ENCODE data around the gene RLN3.
"Not testable (repeated sequence)": the region's sequence is repeated elsewhere in the genome, so short reads cannot be mapped to it uniquely, and the experiment has no call there.

Gene RLN3

DNA sequence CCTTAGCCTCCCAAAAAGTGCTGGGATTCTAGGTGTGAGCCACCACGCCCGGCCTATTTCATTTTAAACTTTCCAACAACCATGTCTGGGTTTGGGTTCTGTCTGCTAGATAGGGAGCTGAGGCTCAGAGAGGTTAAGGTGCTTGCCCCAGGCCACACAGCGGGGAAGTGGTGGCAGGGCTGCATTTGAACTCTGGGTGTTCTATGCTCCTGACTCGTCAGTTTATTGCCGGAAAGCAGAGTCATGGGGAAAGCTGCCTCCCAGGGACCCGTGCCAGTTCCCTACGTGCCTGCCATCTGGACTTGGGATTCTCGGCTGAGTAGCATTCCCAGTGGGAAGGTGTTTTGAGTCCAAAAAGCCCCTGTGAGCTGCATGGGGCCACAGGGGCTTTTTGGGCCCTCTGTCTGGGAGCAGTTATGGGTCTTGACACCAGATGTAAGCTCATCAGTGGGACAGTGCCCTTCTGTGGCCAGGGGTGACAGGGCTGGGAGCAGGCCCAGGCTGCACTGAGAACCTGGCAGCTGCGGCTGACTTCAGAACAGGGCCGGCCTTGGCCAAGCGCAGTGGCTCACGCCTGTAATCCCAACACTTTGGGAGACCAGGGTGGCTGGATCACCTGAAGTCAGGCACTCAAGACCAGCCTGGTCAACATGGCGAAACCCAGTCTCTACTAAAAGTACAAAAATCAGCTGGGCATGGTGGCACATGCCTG is 32.8 kb upstream of the RLN3 start:
- no peak for DNase-seq (ENCODE audit: low read depth)

DNA sequence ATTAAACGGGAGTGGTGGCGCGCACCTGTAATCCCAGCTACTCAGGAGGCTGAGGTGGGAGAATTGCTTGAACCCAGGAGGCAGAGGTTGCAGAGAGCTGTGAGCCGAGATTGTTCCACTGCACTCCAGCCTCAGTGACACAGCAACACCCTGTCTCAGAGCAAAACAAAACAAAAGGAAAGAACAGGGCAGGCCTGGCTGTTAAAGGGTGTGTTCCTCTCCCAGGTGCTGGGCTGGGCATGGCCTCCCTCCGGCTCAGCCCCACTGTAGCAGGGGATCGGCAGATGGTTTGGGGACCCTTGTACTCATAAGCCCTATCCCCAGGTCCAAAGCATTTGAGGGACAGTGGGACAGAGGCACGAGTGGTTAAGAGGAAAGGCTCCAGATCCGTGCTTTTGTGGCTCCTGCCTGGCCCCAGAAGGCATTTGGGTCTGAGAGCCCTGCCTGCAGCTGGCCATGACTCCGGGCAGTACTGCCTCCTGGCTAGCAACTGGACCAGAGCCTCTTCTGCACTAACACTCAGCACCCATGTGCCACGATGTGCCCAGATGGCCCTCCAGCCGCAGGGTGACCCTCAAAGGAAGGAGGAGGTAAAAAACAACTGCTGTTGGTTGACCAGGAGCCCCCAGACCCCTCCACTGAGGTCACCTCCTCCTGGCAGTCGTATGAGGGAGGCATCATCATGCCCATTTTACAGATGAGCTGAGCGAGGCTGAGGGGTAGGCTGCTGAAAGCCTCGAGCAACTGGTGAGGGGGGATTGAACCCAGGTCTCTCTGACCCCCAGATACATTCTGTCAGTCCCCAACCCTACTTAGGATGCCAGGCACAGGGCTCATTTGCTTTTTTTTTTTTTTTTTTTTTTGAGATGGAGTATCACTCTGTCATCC is 31.8 kb upstream of the RLN3 start:
- no peak for DNase-seq (ENCODE audit: low read depth)

DNA sequence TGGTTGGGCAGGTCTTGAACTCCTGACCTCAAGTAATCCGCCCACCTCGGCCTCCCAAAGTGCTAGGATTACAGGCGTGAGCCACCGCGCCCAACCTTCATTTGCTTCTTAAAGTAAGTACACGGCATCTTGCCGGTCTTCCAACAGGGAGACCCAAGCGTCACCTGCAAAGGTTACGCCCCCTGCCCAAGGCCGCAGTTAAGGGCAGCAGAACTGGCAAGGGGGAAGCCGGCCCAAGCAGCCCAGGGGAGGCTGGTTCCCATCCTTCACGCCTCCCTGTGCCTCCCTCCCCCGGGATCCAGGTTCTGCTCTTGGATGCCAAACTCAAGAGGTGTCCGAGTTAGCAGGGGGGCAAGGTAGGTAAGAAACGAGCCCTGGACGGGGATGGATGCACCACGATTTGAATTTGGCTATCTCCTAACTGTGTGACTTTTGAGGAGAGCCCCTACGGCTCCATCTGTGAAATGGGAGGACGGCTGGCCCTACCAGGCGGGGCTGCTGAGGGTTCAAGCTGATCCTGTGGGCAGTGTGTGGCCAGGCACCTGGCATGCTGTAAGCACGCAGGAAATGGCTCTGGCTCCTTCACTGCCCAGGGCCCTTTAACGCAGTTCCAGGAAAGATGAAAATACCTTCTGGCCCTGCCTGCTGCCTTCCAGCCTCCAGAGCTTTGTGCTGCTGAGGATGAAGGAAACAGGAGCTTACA is 30.9 kb upstream of the RLN3 start:
- no peak for DNase-seq (ENCODE audit: low read depth)

- DNase-seq (ENCODE audit: low read depth) = no peak
Measured at GRCh38 chr19:13997631-13997962, 30.4 kb upstream of the RLN3 start.

GRCh38 chr19:13998426-13998825 is 29.5 kb upstream of the RLN3 start:
- no peak for DNase-seq (ENCODE audit: low read depth)

- no peak for DNase-seq (ENCODE audit: low read depth)
Measured at GRCh38 chr19:13999085-13999484, 28.9 kb upstream of the RLN3 start.

GRCh38 chr19:14000691-14001375 is 27.1 kb upstream of the RLN3 start:
- DNase-seq (ENCODE audit: low read depth) = no peak

DNA sequence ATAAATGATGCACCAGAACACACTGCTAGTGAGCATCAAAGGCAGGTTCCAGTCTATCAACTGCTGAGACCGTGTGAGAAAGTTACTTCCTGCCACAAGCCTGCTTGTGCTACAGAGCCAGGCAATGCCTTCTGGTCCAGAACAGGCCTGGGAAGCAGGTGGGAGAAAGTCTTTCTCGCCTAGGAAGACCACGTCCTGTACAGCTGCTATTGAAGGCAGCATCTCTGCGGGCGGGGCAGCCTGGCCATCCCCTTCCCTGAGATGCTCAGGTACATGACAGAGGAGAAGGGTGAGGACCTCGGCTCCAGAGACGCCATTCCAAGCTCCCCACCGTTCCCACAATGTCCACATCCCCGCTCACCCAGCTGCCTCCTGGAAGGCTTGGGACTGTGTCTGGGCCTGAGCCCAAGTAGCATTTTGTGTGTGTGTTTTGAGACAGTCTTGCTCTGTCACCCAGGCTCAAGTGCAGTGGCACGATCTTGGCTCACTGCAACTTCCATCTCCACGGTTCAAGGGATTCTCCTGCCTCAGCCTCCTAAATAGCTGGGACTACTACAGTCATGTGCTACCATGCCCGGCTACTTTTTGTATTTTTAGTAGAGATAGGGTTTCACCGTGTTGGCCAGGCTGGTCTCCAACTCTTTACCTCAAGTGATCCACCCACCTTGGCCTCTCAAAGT is 25.2 kb upstream of the RLN3 start:
- no peak for DNase-seq (ENCODE audit: low read depth)

- no peak for DNase-seq (ENCODE audit: low read depth)
Measured at GRCh38 chr19:14003251-14004055, 24.5 kb upstream of the RLN3 start.

DNA sequence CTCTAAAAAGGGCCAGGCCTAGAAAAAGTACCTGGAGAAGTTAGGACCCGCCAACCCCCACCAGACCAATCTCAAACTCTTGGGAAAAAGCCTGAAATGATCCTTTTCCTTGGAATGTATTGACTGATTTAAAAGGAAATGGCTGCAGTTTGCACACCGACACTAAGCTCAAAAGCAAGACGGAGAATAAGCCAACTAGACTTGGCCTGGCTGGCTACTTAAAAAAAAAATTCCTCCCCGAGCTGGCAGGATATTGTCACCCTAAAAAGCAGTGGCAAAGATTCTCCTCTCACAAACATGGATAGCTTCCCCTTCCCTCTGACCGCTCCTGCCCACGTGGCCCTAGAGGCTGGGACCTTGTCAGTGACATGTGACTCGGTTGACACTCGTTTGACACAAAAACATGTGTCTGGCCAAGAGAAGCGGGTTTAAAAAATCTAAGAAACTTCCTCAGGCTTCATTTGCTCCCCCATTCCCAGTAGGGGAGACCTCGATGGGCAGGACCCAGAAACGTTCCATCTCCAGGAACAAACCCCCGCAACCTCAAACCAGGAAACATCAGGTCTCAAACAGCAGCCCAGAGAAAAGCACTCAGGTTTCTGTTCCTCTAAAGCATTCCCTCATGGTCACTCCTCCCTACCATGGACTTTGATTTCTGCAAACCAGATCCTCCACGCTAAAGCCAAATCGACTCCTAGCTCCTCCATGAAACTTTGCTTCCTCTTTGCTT is 23.2 kb upstream of the RLN3 start:
- no peak for DNase-seq (ENCODE audit: low read depth)

DNA sequence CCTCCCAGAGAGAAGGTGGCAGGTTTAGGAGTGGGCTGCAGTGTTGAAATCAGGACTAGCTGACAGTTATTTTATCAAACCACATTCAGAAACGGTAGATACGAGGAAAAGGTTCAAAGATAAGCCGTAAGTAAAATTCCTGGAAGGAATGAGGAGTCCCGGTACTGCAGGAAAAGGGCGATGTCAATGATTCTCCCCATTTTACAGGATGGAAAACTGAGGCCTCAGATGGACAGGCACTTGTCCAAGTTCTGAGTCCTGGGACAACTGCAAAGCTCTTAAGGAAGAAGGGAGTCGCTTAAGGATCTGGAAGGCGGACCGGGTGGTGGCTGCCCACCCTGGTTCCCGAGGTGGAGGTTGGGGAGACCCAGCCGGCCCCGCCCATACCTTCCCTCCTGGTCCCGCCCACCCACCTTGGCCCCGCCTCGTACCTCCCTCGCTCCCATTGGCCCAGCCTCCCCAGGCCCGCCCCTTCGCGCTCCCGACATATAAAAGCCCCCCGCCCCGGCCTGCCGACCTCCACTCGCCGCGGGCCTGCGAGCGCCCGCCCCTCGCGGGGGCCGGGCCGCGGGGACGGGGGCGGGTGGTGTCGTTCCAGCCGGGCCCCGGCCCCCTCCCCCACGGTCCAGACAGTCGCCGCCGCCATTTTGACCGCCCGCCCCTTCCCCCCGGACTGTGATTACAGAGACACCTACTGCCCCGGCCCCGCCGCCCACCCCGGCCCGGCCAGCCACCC is 22.4 kb upstream of the RLN3 start:
- peak; percentile 85 for DNase-seq (ENCODE audit: low read depth)

DNA sequence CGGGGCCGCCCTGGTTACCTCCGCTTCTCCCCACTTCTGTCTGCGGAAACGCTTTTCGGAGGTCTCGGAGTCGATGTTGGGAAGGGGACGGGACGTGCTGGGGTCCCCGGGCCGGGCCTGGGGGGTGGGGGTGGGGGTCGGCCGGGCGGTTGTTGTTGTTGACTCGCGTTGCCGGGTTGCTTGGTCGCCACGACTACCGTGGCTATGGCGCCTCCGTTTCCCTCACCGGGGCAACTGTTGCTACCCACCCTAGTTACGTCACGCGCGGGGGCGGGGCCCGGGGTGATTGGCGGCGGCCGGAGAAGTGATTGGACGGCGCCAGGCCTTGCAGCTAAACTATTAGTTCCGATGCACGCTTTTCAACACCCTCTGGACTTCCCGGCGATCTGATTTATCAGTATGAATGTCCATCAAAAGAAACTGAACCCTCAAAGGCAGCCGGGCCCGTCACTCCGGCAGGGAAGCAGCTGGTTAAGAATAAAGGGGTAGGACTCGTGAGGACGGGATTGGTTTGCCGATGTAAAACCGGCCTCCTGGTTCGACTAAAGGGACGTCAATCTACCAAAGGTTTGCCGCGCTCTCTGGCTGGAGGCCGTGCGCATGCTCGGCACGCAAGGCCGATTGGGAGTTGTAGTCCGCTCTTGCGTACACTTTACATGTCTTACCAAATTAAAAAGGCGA is 21.7 kb upstream of the RLN3 start, which contains the start of gene RFX1:
Gene RFX1 (minus strand): TSS at position 236 of the 681 bp plus-strand sequence. CDS start 12,477 bp downstream, outside the sequence.
- DNase-seq (ENCODE audit: low read depth) = peak; percentile 100

- DNase-seq (ENCODE audit: low read depth) = peak; percentile 32
Measured at GRCh38 chr19:14006766-14007562, 21.0 kb upstream of the RLN3 start.

DNA sequence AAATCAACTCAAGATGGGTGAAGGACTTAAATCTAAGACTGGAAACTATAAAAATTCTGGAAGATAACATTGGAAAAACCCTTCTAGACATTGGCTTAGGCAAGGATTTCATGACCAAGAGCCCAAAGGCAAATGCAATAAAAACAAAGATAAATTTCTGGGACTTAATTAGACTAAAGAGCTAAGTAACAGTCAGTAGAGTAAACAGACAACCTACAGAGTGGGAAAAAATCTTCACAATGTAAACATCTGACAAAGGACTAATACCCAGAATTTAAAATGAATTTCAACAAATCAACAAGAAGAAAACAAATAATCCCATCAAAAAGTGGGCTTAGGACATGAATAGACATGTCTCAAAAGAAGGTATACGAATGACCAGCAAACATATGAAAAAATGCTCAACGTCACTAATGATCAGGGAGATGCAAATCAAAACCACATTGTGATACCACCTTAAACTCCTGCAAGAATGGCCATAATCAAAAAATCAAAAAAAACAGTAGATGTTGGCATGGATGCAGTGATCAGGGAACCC is 15.5 kb upstream of the RLN3 start:
- no peak for DNase-seq (ENCODE audit: low read depth)

- DNase-seq (ENCODE audit: low read depth) = no peak
Measured at GRCh38 chr19:14015524-14016035, 12.4 kb upstream of the RLN3 start.

GRCh38 chr19:14019100-14019499 is 8.8 kb upstream of the RLN3 start:
- DNase-seq (ENCODE audit: low read depth) = no peak

DNA sequence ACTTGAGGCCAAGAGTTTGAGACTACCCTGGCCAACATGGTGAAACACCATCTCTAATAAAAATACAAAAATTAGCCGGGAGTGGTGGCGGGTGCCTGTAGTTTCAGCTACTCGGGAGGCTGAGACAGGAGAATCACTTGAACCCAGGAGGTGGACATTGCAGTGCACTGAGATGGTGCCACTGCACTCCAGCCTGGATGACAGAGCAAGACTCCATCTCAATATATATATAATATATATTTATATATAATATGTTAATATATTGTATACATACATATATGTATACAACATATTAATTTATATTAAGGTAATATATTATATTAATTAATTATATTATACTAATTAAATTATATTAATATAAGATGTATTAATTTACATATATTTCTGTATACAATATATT is 8.2 kb upstream of the RLN3 start:
- not testable (repeated sequence) for DNase-seq (ENCODE audit: low read depth)
